ENCODE measurements around the gene HOOK1. TPM values are rescaled to one million over a fixed set of nuclear protein-coding genes. Genes with fewer than 3 reads are reported as not detected.

Gene HOOK1
- total and polyA plus RNA-seq, 5 donors from 2014 or later, result 2.3 to 9.3 (median 7.8) TPM

- Histone ChIP-seq H3K36me3 (ENCODE audit: control insufficient read depth, insufficient read depth, low read length) (no peaks in the 10 kb centered on the region), H3K4me3 (ENCODE audit: low read depth, low read length) (no peak overlapping the region), H3K9me3 (ENCODE audit: control insufficient read depth in 2 of 2, low read length in 2 of 2) (no peaks in the 10 kb centered on the region), H3K27me3 (ENCODE audit: control insufficient read depth, insufficient read depth, low read length) (peaks cover 5% of the 10 kb centered on the region), H3K27ac (ENCODE audit: insufficient read depth, low read length, poor library complexity, severe bottlenecking) (no peak overlapping the region), H3K4me1 (ENCODE audit: control insufficient read depth, insufficient read depth, low read length, poor library complexity, severe bottlenecking) (no peaks in the 10 kb centered on the region)
- Mint-ChIP-seq H3K36me3 (no peaks in the 10 kb centered on the region), H3K9me3 (peaks cover 0 to 3% (median 1%) of the 10 kb centered on the region in 7 donors), H3K27ac (no peak overlapping the region), H3K4me3 (no peak overlapping the region), H3K4me1 (no peaks in the 10 kb centered on the region), H3K27me3 (peaks cover 28% of the 10 kb centered on the region)
- DNase-seq, result no peak
- ATAC-seq (ENCODE audit: low read depth in 2 of 2), result no peak
Observed at GRCh38 chr1:59805554-59805953, 9.2 kb upstream of the HOOK1 start.

- H3K36me3 ChIP-seq (ENCODE audit: control insufficient read depth, insufficient read depth, low read length), result no peaks in the 10 kb centered on the region
- Mint-ChIP-seq H3K27me3 (peaks cover 26% of the 10 kb centered on the region), H3K36me3 (no peaks in the 10 kb centered on the region), H3K9me3 (peaks cover 0 to 3% (median 0%) of the 10 kb centered on the region in 7 donors), H3K4me3 (peak overlapping the region in 3 of 4 donors; percentile 58 to 89 (median 74)), H3K4me1 (peaks cover 0 to 6% (median 3%) of the 10 kb centered on the region in 4 donors), H3K27ac (peak overlapping the region; percentile 43 to 90 (median 63))
- peaks cover 4% of the 10 kb centered on the region for H3K27me3 ChIP-seq (ENCODE audit: control insufficient read depth, insufficient read depth, low read length)
- H3K27ac ChIP-seq (ENCODE audit: insufficient read depth, low read length, poor library complexity, severe bottlenecking), result peak overlapping the region; percentile 61
- H3K9me3 ChIP-seq (ENCODE audit: control insufficient read depth in 2 of 2, low read length in 2 of 2), result no peaks in the 10 kb centered on the region
- DNase-seq, result peak; percentile 79 to 96 (median 89)
- H3K4me1 ChIP-seq (ENCODE audit: control insufficient read depth, insufficient read depth, low read length, poor library complexity, severe bottlenecking), result peaks cover 2% of the 10 kb centered on the region
- peak; percentile 95 to 96 for ATAC-seq (ENCODE audit: low read depth in 2 of 2)
- H3K4me3 ChIP-seq (ENCODE audit: low read depth, low read length), result no peak overlapping the region
Observed at GRCh38 chr1:59814180-59814900, 409 bp upstream of the HOOK1 start.

GRCh38 chr1:59815892-59816291 lies 1.1 kb downstream of the HOOK1 start:
- no peak overlapping the region for H3K4me3 ChIP-seq (ENCODE audit: low read depth, low read length)
- no peaks in the 10 kb centered on the region for H3K9me3 ChIP-seq (ENCODE audit: control insufficient read depth in 2 of 2, low read length in 2 of 2)
- H3K4me1 ChIP-seq (ENCODE audit: control insufficient read depth, insufficient read depth, low read length, poor library complexity, severe bottlenecking), result peaks cover 2% of the 10 kb centered on the region
- H3K27ac ChIP-seq (ENCODE audit: insufficient read depth, low read length, poor library complexity, severe bottlenecking), result no peak overlapping the region
- Mint-ChIP-seq H3K9me3 (peaks cover 0 to 3% (median 0%) of the 10 kb centered on the region in 7 donors), H3K27ac (no peak overlapping the region), H3K4me1 (peaks cover 0 to 7% (median 4%) of the 10 kb centered on the region in 4 donors), H3K4me3 (no peak overlapping the region), H3K36me3 (no peaks in the 10 kb centered on the region), H3K27me3 (peaks cover 14% of the 10 kb centered on the region)
- no peaks in the 10 kb centered on the region for H3K36me3 ChIP-seq (ENCODE audit: control insufficient read depth, insufficient read depth, low read length)
- peaks cover 4% of the 10 kb centered on the region for H3K27me3 ChIP-seq (ENCODE audit: control insufficient read depth, insufficient read depth, low read length)
- DNase-seq, result no peak
- ATAC-seq (ENCODE audit: low read depth in 2 of 2), result no peak

GRCh38 chr1:59816318-59816878 lies 1.6 kb downstream of the HOOK1 start:
- H3K4me3 Mint-ChIP-seq, result no peak overlapping the region
- H3K36me3 Mint-ChIP-seq, result no peaks in the 10 kb centered on the region
- peaks cover 0 to 3% (median 0%) of the 10 kb centered on the region in 7 donors for H3K9me3 Mint-ChIP-seq
- peaks cover 0 to 7% (median 4%) of the 10 kb centered on the region in 4 donors for H3K4me1 Mint-ChIP-seq
- Histone ChIP-seq H3K9me3 (ENCODE audit: control insufficient read depth in 2 of 2, low read length in 2 of 2) (no peaks in the 10 kb centered on the region), H3K36me3 (ENCODE audit: control insufficient read depth, insufficient read depth, low read length) (no peaks in the 10 kb centered on the region), H3K27ac (ENCODE audit: insufficient read depth, low read length, poor library complexity, severe bottlenecking) (no peak overlapping the region), H3K27me3 (ENCODE audit: control insufficient read depth, insufficient read depth, low read length) (peaks cover 2% of the 10 kb centered on the region), H3K4me1 (ENCODE audit: control insufficient read depth, insufficient read depth, low read length, poor library complexity, severe bottlenecking) (peaks cover 2% of the 10 kb centered on the region), H3K4me3 (ENCODE audit: low read depth, low read length) (no peak overlapping the region)
- no peak overlapping the region for H3K27ac Mint-ChIP-seq
- DNase-seq, result no peak
- no peak for ATAC-seq (ENCODE audit: low read depth in 2 of 2)
- H3K27me3 Mint-ChIP-seq, result peaks cover 10% of the 10 kb centered on the region

GRCh38 chr1:59819566-59820438 lies 5.1 kb downstream of the HOOK1 start:
- H3K9me3 Mint-ChIP-seq, result no peaks in the 10 kb centered on the region
- H3K4me3 Mint-ChIP-seq, result no peak overlapping the region
- H3K27me3 Mint-ChIP-seq, result no peaks in the 10 kb centered on the region
- DNase-seq (no peak), ATAC-seq (ENCODE audit: low read depth in 2 of 2) (no peak)
- H3K36me3 Mint-ChIP-seq, result peaks cover 4% of the 10 kb centered on the region
- H3K27ac ChIP-seq (ENCODE audit: insufficient read depth, low read length, poor library complexity, severe bottlenecking), result no peak overlapping the region
- no peaks in the 10 kb centered on the region for H3K27me3 ChIP-seq (ENCODE audit: control insufficient read depth, insufficient read depth, low read length)
- no peaks in the 10 kb centered on the region for H3K36me3 ChIP-seq (ENCODE audit: control insufficient read depth, insufficient read depth, low read length)
- H3K27ac Mint-ChIP-seq, result no peak overlapping the region
- H3K4me1 ChIP-seq (ENCODE audit: control insufficient read depth, insufficient read depth, low read length, poor library complexity, severe bottlenecking), result no peaks in the 10 kb centered on the region
- H3K9me3 ChIP-seq (ENCODE audit: control insufficient read depth in 2 of 2, low read length in 2 of 2), result no peaks in the 10 kb centered on the region
- H3K4me3 ChIP-seq (ENCODE audit: low read depth, low read length), result no peak overlapping the region
- H3K4me1 Mint-ChIP-seq, result peaks cover 0 to 3% (median under 1%) of the 10 kb centered on the region in 4 donors

GRCh38 chr1:59827055-59827643 lies 12.4 kb downstream of the HOOK1 start:
- peaks cover 4% of the 10 kb centered on the region for H3K36me3 Mint-ChIP-seq
- H3K4me1 ChIP-seq (ENCODE audit: control insufficient read depth, insufficient read depth, low read length, poor library complexity, severe bottlenecking), result no peaks in the 10 kb centered on the region

GRCh38 chr1:59828160-59828559 lies 13.4 kb downstream of the HOOK1 start:
- Histone ChIP-seq H3K4me3 (ENCODE audit: low read depth, low read length) (no peak overlapping the region), H3K27me3 (ENCODE audit: control insufficient read depth, insufficient read depth, low read length) (no peaks in the 10 kb centered on the region), H3K27ac (ENCODE audit: insufficient read depth, low read length, poor library complexity, severe bottlenecking) (no peak overlapping the region), H3K4me1 (ENCODE audit: control insufficient read depth, insufficient read depth, low read length, poor library complexity, severe bottlenecking) (no peaks in the 10 kb centered on the region), H3K36me3 (ENCODE audit: control insufficient read depth, insufficient read depth, low read length) (no peaks in the 10 kb centered on the region), H3K9me3 (ENCODE audit: control insufficient read depth in 2 of 2, low read length in 2 of 2) (no peaks in the 10 kb centered on the region)
- no peak overlapping the region for H3K27ac Mint-ChIP-seq
- ATAC-seq (ENCODE audit: low read depth in 2 of 2) (no peak), DNase-seq (no peak)
- H3K4me3 Mint-ChIP-seq, result no peak overlapping the region
- H3K36me3 Mint-ChIP-seq, result peaks cover 4% of the 10 kb centered on the region
- H3K27me3 Mint-ChIP-seq, result no peaks in the 10 kb centered on the region
- no peaks in the 10 kb centered on the region for H3K9me3 Mint-ChIP-seq
- peaks cover 0 to 5% (median 2%) of the 10 kb centered on the region in 4 donors for H3K4me1 Mint-ChIP-seq

More at GRCh38 chr1:59827055-59827643, 12.4 kb downstream of the HOOK1 start:
- Mint-ChIP-seq H3K27ac (no peak overlapping the region), H3K9me3 (no peaks in the 10 kb centered on the region), H3K4me3 (no peak overlapping the region), H3K4me1 (peaks cover 0 to 5% (median 2%) of the 10 kb centered on the region in 4 donors), H3K27me3 (no peaks in the 10 kb centered on the region)
- Histone ChIP-seq H3K36me3 (ENCODE audit: control insufficient read depth, insufficient read depth, low read length) (no peaks in the 10 kb centered on the region), H3K9me3 (ENCODE audit: control insufficient read depth in 2 of 2, low read length in 2 of 2) (no peaks in the 10 kb centered on the region), H3K4me3 (ENCODE audit: low read depth, low read length) (no peak overlapping the region), H3K27ac (ENCODE audit: insufficient read depth, low read length, poor library complexity, severe bottlenecking) (no peak overlapping the region), H3K27me3 (ENCODE audit: control insufficient read depth, insufficient read depth, low read length) (no peaks in the 10 kb centered on the region)
- ATAC-seq (ENCODE audit: low read depth in 2 of 2) (no peak), DNase-seq (no peak)

Data from CD4-positive, CD25-positive, alpha-beta regulatory T cell (primary cell).